ENCODE data around the gene CCDC83. TPM values are rescaled to one million over a fixed set of nuclear protein-coding genes. Genes with fewer than 3 reads are reported as not detected.
"Not testable (repeated sequence)": the region's sequence is repeated elsewhere in the genome, so short reads cannot be mapped to it uniquely, and the experiment has no call there.

CCDC83 gene
- total RNA-seq, 2 donors from 2014 or later: 0.22 TPM; not detected in 1

DNA sequence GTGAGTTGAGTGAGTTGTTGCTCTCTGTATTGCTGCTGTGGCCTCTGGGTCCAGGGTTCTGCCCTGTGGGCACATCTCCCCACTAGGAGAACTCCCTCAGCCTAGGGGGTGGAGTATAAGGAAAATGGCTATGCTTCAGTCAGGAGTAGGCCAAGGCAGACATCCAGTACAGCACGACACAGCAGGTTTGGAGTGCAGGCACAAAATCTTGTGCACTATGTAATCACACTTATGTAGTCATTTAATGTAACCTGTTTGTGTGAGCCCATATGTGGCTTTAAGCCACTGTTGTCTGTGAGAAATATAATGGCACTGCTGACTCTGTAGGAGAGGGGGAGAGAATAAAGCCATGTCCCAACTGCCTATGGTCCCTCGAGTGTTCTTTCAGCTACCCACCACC is 90.1 kb downstream of the CCDC83 start:
- Mint-ChIP-seq H3K27me3 (no peaks in the 10 kb centered on the region), H3K4me3 (no peak overlapping the region), H3K36me3 (ENCODE audit: low read depth) (no peaks in the 10 kb centered on the region), H3K4me1 (no peaks in the 10 kb centered on the region), H3K27ac (no peak overlapping the region)
- no peak for ATAC-seq
- peaks cover 2% of the 10 kb centered on the region for H3K9me3 ChIP-seq (ENCODE audit: control insufficient read depth, low read length, poor library complexity, severe bottlenecking)
- no peak for DNase-seq

DNA sequence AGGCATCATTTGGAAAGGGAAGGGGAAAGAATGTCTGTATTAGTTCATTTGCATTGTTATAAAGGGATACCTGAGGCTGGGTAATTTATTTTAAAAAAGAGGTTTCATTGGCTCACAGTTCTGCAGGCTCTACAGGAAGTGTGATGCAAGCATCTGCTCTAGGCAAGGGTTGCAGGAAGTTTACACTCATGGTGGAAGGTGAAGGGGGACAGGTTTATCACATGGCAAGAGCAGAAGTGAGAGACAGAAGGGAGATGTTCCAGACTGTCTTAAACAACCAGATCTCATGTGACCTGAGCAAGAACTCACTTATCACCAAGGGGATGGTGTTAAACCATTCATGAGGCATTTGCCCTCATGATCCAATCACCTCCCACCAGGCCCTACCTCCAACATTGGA is 90.6 kb downstream of the CCDC83 start:
- H3K27me3 Mint-ChIP-seq: no peaks in the 10 kb centered on the region
- no peak for ATAC-seq
- H3K27ac Mint-ChIP-seq: no peak overlapping the region

DNA sequence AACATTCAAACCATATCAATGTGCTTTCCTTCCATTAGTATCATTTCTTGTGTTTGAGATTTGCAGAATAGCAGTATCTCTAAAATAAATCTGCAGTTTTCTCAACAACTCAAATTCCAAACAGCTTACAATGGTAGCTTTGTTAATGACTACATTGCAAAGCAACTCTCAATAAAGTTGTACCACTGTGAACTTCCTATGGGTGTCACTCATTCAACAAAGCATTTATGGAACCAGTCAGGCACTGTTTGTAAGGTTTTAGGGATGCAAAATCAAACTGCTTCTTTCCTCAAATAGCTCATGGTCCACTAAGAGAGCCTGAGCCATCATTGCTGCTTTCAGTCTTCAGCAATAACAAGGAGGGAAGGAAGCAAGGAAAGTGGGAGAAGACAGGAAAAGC is 91.0 kb downstream of the CCDC83 start:
- H3K4me1 Mint-ChIP-seq: no peaks in the 10 kb centered on the region
- H3K27ac Mint-ChIP-seq: no peak overlapping the region
- no peak for DNase-seq
- H3K27me3 Mint-ChIP-seq: no peaks in the 10 kb centered on the region
- H3K4me3 Mint-ChIP-seq: no peak overlapping the region
- H3K36me3 Mint-ChIP-seq (ENCODE audit: low read depth): no peaks in the 10 kb centered on the region
- ATAC-seq: no peak
- H3K9me3 ChIP-seq (ENCODE audit: control insufficient read depth, low read length, poor library complexity, severe bottlenecking): peaks cover 2% of the 10 kb centered on the region

More for the DNA sequence above, 90.6 kb downstream of the CCDC83 start:
- no peak for DNase-seq
- Mint-ChIP-seq H3K4me1 (no peaks in the 10 kb centered on the region), H3K4me3 (no peak overlapping the region), H3K36me3 (ENCODE audit: low read depth) (no peaks in the 10 kb centered on the region)
- peaks cover 2% of the 10 kb centered on the region for H3K9me3 ChIP-seq (ENCODE audit: control insufficient read depth, low read length, poor library complexity, severe bottlenecking)

DNA sequence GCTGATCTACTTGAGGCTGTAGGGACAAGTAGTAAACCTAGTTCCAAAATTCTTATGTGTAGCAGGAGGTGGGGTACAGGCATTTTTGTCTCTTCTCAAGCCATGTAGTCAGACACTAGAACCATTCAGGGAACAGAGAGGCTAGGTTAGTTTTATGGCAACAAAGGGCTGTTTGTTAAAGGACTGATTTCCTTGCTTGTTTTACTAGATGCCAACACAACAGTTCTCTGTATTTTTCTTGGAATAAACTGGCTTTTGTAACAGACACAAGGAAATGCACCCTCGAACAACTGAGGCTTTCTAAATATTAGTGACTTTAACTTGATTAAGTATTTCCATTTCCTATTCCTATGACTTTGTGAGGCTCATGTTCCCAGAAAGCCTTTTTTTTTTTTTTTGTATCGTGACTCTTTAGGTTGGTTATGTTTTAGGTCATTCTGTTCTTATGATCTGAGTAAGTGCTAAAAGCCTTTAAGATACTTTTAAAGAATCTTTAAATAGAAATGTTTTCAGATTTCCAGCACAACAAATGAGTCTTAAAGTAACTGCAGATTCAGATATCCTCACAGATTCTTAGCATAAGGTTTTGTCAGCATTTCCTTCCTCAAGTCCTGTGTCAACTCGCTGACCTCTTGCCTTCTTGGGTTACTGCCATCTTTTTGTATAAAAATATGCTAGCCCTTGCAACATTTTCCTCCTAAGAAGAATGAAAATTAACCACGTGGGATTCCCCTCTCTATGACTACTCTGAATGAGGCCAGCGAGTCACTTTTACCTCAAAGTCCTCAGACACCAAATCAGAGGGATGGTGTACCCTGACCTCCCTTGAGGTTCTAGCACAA is 92.5 kb downstream of the CCDC83 start:
- Mint-ChIP-seq H3K4me1 (no peaks in the 10 kb centered on the region), H3K36me3 (ENCODE audit: low read depth) (no peaks in the 10 kb centered on the region), H3K27ac (no peak overlapping the region), H3K4me3 (no peak overlapping the region), H3K27me3 (no peaks in the 10 kb centered on the region)
- peaks cover 2% of the 10 kb centered on the region for H3K9me3 ChIP-seq (ENCODE audit: control insufficient read depth, low read length, poor library complexity, severe bottlenecking)
- no peak for DNase-seq
- peak; percentile 63 for ATAC-seq

- ATAC-seq: no peak
- DNase-seq: no peak
- H3K4me3 Mint-ChIP-seq: no peak overlapping the region
Measured at GRCh38 chr11:85948884-85949283, 93.7 kb downstream of the CCDC83 start.

GRCh38 chr11:85949798-85950197 is 94.6 kb downstream of the CCDC83 start:
- Mint-ChIP-seq H3K4me1 (no peaks in the 10 kb centered on the region), H3K27ac (no peak overlapping the region), H3K36me3 (ENCODE audit: low read depth) (peaks cover 3% of the 10 kb centered on the region), H3K4me3 (no peak overlapping the region), H3K27me3 (no peaks in the 10 kb centered on the region)
- no peak for DNase-seq
- ATAC-seq: no peak
- peaks cover 7% of the 10 kb centered on the region for H3K9me3 ChIP-seq (ENCODE audit: control insufficient read depth, low read length, poor library complexity, severe bottlenecking)

More at GRCh38 chr11:85948884-85949283, 93.7 kb downstream of the CCDC83 start:
- no peaks in the 10 kb centered on the region for H3K4me1 Mint-ChIP-seq
- no peak overlapping the region for H3K27ac Mint-ChIP-seq
- peaks cover 3% of the 10 kb centered on the region for H3K36me3 Mint-ChIP-seq (ENCODE audit: low read depth)
- H3K9me3 ChIP-seq (ENCODE audit: control insufficient read depth, low read length, poor library complexity, severe bottlenecking): peaks cover 4% of the 10 kb centered on the region
- H3K27me3 Mint-ChIP-seq: no peaks in the 10 kb centered on the region

DNA sequence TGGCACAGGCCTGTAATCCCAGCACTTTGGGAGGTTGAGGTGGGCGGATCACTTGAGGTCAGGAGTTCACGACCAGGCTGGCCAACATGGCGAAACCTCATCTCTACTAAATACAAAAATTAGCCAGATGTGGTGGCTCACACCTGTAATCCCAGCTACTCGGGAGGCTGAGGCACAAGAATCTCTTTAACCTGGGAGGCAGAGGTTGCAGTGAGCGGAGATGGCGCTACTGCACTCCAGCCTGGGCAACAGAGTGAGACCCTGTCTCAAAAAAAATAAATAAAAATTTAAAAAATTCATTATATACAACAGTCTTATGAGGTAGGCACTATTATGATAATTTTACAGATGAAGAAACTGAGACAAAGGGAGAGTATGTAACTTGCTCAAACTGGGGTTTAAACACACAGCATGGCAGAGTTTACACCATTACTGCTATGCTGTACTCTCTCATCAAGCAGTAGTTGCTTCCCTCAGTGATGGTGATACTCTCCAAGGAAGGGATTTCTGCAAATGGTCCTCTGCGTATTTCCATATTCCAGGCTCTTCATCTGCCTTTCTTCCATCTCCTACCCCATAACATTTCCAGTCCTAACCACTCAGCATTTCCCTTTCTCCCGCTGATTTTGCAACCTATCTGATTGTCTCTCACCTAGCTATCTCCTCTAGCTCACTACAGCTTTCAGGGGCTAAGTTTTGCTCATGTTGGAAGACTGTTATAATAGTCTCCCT is 95.3 kb downstream of the CCDC83 start:
- DNase-seq: no peak
- peaks cover 6% of the 10 kb centered on the region for H3K9me3 ChIP-seq (ENCODE audit: control insufficient read depth, low read length, poor library complexity, severe bottlenecking)
- H3K36me3 Mint-ChIP-seq (ENCODE audit: low read depth): peaks cover 6% of the 10 kb centered on the region
- no peaks in the 10 kb centered on the region for H3K4me1 Mint-ChIP-seq
- no peak for ATAC-seq
- no peak overlapping the region for H3K4me3 Mint-ChIP-seq
- no peaks in the 10 kb centered on the region for H3K27me3 Mint-ChIP-seq
- H3K27ac Mint-ChIP-seq: no peak overlapping the region

- Mint-ChIP-seq H3K4me3 (no peak overlapping the region), H3K27ac (no peak overlapping the region), H3K27me3 (no peaks in the 10 kb centered on the region), H3K4me1 (no peaks in the 10 kb centered on the region), H3K36me3 (ENCODE audit: low read depth) (peaks cover 6% of the 10 kb centered on the region)
- DNase-seq: no peak
- no peak for ATAC-seq
- peaks cover 6% of the 10 kb centered on the region for H3K9me3 ChIP-seq (ENCODE audit: control insufficient read depth, low read length, poor library complexity, severe bottlenecking)
Measured at GRCh38 chr11:85951049-85951405, 95.8 kb downstream of the CCDC83 start.

DNA sequence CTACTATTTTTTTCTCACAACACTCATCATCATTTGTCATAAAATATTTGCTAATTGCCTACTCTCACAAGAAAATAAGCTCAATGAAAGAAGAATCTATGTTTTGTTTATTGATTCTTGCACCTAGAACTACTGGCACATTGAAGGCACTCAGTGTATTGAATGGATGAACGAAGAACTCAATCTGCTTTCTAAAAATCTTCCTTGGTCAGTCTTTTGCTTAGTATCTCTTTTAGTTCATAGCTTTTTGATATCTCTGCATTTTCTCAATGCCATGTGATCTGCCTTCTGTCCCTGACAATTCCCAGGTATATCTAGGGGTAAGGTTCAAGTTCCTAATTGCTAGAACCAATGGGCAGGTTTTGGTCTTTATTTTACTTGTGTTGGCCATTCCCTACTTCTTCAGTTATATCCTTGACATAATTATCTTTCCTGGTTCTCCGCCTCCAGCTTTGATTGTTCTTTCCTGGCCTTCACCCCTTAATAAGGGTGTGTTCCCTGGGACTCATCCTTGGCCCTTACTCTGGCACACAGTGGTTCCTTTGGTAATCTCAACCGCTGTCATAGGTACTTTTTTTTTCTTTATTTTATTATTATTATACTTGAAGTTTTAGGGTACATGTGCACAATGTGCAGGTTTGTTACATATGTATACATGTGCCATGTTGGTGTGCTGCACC is 96.4 kb downstream of the CCDC83 start:
- peaks cover 6% of the 10 kb centered on the region for H3K9me3 ChIP-seq (ENCODE audit: control insufficient read depth, low read length, poor library complexity, severe bottlenecking)
- Mint-ChIP-seq H3K4me3 (no peak overlapping the region), H3K36me3 (ENCODE audit: low read depth) (peaks cover 9% of the 10 kb centered on the region), H3K27me3 (no peaks in the 10 kb centered on the region), H3K4me1 (no peaks in the 10 kb centered on the region), H3K27ac (no peak overlapping the region)
- DNase-seq: no peak
- ATAC-seq: no peak

DNA sequence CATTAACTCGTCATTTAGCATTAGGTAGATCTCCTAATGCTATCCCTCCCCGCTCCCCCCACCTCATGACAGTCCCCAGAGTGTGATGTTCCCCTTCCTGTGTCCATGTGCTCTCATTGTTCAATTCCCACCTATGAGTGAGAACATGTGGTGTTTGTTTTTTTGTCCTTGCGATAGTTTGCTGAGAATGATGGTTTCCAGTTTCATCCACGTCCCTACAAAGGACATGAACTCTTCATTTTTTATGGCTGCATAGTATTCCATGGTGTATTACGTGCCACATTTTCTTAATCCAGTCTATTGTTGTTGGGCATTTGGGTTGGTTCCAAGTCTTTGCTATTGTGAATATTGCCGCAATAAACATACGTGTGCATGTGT is 96.9 kb downstream of the CCDC83 start:
- not testable (repeated sequence) for DNase-seq; H3K36me3 Mint-ChIP-seq (ENCODE audit: low read depth); H3K27ac Mint-ChIP-seq

GRCh38 chr11:85953491-85954143 is 98.4 kb downstream of the CCDC83 start:
- Mint-ChIP-seq H3K27ac (no peak overlapping the region), H3K36me3 (ENCODE audit: low read depth) (peaks cover 11% of the 10 kb centered on the region), H3K4me3 (no peak overlapping the region), H3K27me3 (no peaks in the 10 kb centered on the region), H3K4me1 (no peaks in the 10 kb centered on the region)
- H3K9me3 ChIP-seq (ENCODE audit: control insufficient read depth, low read length, poor library complexity, severe bottlenecking): peaks cover 6% of the 10 kb centered on the region
- ATAC-seq (no peak), DNase-seq (no peak)

More for the DNA sequence above, 96.9 kb downstream of the CCDC83 start:
- not testable (repeated sequence) for H3K9me3 ChIP-seq (ENCODE audit: control insufficient read depth, low read length, poor library complexity, severe bottlenecking); ATAC-seq; H3K4me1 Mint-ChIP-seq; H3K27me3 Mint-ChIP-seq; H3K4me3 Mint-ChIP-seq

- no peak for DNase-seq
- Mint-ChIP-seq H3K27me3 (no peaks in the 10 kb centered on the region), H3K4me1 (no peaks in the 10 kb centered on the region), H3K36me3 (ENCODE audit: low read depth) (peaks cover 12% of the 10 kb centered on the region), H3K27ac (no peak overlapping the region), H3K4me3 (no peak overlapping the region)
- H3K9me3 ChIP-seq (ENCODE audit: control insufficient read depth, low read length, poor library complexity, severe bottlenecking): peaks cover 6% of the 10 kb centered on the region
- no peak for ATAC-seq
Measured at GRCh38 chr11:85955531-85955930, 100.3 kb downstream of the CCDC83 start.

DNA sequence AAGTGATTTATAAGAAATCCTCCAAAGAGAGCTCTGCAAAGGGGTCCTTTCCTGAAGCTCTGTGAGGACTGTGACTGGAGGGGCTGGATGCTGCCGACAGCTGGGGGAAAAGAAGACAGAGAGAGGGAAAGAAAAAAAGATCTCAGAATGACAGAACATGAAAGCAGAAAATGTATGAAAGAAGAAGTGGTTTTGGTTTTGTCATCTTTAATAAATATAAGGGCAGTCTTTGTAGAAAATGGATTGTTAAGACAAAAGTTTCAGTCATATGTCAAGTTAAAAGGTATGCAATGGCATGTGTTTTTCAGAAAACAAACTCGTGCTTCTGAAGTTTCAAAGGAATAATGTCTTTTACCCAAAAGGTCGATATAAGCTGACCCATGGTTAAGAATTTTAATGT is 105.5 kb downstream of the CCDC83 start:
- peaks cover 14% of the 10 kb centered on the region for H3K36me3 Mint-ChIP-seq (ENCODE audit: low read depth)
- peaks cover 7% of the 10 kb centered on the region for H3K4me1 Mint-ChIP-seq
- H3K9me3 ChIP-seq (ENCODE audit: control insufficient read depth, low read length, poor library complexity, severe bottlenecking): no peaks in the 10 kb centered on the region
- H3K27me3 Mint-ChIP-seq: no peaks in the 10 kb centered on the region
- no peak overlapping the region for H3K27ac Mint-ChIP-seq
- H3K4me3 Mint-ChIP-seq: no peak overlapping the region
- DNase-seq (no peak), ATAC-seq (no peak)

All from T-helper 17 cell (primary cell).